Dendritic cell treated with granulocyte-macrophage colony-stimulating factor and Interleukin-4, amounts not matched to agents 40 ng/mL and 50 ng/mL, for 4 days (primary cell): Measurements from ENCODE around the gene SUMF2.
"Not testable (repeated sequence)": the region's sequence is repeated elsewhere in the genome, so short reads cannot be mapped to it uniquely, and the experiment has no call there.

Experiments used
- H3K27ac Mint-ChIP-seq: one replicate; pipeline ENCODE4 v1.8.0; 2022; ENCODE audit warnings: mild to moderate bottlenecking, mixed read lengths
- H3K27me3 Mint-ChIP-seq: one replicate; pipeline ENCODE4 v1.8.0; 2022; ENCODE audit warnings: mild to moderate bottlenecking, mixed read lengths
- H3K36me3 Mint-ChIP-seq: one replicate; pipeline ENCODE4 v1.8.0; 2022; ENCODE audit warnings: low read depth, mixed read lengths
- H3K4me1 Mint-ChIP-seq: one replicate; pipeline ENCODE4 v1.8.0; 2022; ENCODE audit warnings: low read depth, mixed read lengths
- H3K4me3 Mint-ChIP-seq: one replicate; pipeline ENCODE4 v1.8.0; 2022; ENCODE audit warnings: mild to moderate bottlenecking, moderate library complexity, mixed read lengths
- H3K9me3 Mint-ChIP-seq: one replicate; pipeline ENCODE4 v1.8.0; 2022; ENCODE audit warnings: mixed read lengths
- intact Hi-C: fragments of 100-400 bp; cut with micrococcal nuclease; formaldehyde crosslinking; loops from one replicate; pipeline ENCODE4 v1.15.0; 2022

SUMF2 gene

DNA sequence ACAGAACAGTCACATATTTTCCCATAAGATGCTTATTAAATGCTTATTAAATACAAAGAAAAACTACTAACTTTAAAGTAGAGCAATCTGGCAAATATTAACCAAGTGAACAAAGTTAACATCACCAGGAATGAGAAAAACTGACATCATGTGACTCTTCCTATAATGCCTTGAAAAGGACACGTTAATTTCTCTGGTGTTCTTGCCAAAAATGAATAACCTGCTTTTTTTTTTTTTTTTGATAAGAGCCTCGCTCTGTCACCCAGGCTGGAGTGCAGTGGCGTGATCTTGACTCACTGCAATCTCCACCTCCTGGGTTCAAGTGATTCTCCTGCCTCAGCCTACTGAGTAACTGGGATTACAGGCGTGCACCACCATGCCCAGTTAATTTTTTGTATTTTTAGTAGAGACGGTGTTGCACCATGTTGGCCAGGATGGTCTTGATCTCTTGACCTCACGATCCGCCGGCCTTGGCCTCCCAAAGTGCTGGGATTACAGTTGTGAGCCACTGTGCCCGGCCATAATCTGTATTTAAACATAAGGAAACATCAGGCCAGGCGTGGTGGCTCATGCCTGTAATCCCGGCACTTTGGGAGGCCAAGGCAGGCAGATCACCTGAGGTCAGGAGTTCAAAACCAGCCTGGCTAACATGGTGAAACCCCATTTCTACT, 16.5 kb upstream of the SUMF2 start:
- H3K4me1 Mint-ChIP-seq, intact Hi-C loops, H3K4me3 Mint-ChIP-seq, H3K9me3 Mint-ChIP-seq, H3K27me3 Mint-ChIP-seq, H3K27ac Mint-ChIP-seq: not testable (repeated sequence)
- H3K36me3 Mint-ChIP-seq = peaks cover 18% of the 10 kb centered on the region

GRCh38 chr7:56048245-56048644, 15.8 kb upstream of the SUMF2 start:
- Mint-ChIP-seq H3K27me3 (no peaks in the 10 kb centered on the region), H3K9me3 (no peaks in the 10 kb centered on the region), H3K36me3 (peaks cover 20% of the 10 kb centered on the region), H3K4me3 (no peak overlapping the region), H3K27ac (no peak overlapping the region), H3K4me1 (no peaks in the 10 kb centered on the region)
- intact Hi-C loops = no loop called here

GRCh38 chr7:56048763-56049162, 15.3 kb upstream of the SUMF2 start:
- H3K27ac Mint-ChIP-seq, intact Hi-C loops, H3K4me3 Mint-ChIP-seq: not testable (repeated sequence)

GRCh38 chr7:56051053-56051338, 13.1 kb upstream of the SUMF2 start:
- intact Hi-C loops = loop anchor here (1.0 to 2.0 kb wide), 2 partner anchors 13 to 100 kb away; partner anchors contain the start of genes MRPS17 and SUMF2
- no peaks in the 10 kb centered on the region for H3K27me3 Mint-ChIP-seq
- peak overlapping the region; percentile 97 for H3K4me3 Mint-ChIP-seq
- H3K9me3 Mint-ChIP-seq = no peaks in the 10 kb centered on the region
- peaks cover 47% of the 10 kb centered on the region for H3K36me3 Mint-ChIP-seq
- H3K4me1 Mint-ChIP-seq = peaks cover 6% of the 10 kb centered on the region
- peak overlapping the region; percentile 94 for H3K27ac Mint-ChIP-seq

More at GRCh38 chr7:56048763-56049162, 15.3 kb upstream of the SUMF2 start:
- H3K27me3 Mint-ChIP-seq, H3K4me1 Mint-ChIP-seq, H3K9me3 Mint-ChIP-seq: not testable (repeated sequence)
- peaks cover 25% of the 10 kb centered on the region for H3K36me3 Mint-ChIP-seq

DNA sequence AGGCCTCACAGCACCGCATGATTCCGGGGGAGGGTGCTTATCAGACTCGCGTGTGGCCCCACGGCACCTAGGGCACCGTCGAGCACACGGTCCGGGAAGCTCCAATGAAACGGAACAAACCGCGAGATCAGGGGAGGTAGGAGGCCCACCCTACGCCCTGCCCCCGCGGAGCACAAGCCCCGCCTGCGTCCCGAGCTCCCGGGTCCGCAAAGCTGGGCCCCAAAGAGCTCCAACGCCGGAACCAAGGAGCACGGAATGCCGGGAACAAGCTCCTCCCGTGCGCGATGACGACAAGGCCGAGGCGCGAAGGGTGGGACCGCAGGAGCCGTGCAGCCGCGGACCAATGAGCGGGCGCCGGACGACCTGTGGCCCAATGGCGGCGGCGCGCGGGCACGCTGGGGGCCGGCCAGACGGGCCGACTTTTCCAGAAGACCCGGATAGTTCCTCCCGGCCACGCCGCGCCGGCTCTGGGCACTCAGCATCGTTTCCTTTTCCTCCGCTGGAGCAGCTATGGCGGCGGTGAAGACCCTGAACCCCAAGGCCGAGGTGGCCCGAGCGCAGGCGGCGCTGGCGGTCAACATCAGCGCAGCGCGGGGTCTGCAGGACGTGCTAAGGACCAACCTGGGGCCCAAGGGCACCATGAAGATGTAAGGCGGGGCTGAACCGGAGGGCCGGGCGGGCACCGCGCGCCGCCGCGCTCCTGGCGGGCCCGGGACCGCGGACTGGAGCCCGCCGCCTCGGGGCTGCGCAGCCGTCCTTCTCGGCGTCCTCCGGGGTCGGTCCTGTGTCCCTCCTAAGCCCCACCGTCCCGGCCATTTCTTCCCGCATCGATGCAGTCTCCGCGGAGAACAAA, 12.5 kb upstream of the SUMF2 start, which contains the start of the genes CCT6A and PSPH:
TSS of gene CCT6A (plus strand) at position 427 of the 853 bp plus-strand sequence. CDS start at position 511, 84 bp downstream.
TSS of gene PSPH (minus strand) at position 106 of the 853 bp plus-strand sequence. CDS start 30,232 bp downstream, outside the sequence.
- H3K4me1 Mint-ChIP-seq = peaks cover 6% of the 10 kb centered on the region
- intact Hi-C loops = loop anchor here (1.0 to 2.0 kb wide), 2 partner anchors 13 to 101 kb away; partner anchors contain the start of genes MRPS17 and SUMF2
- peaks cover 53% of the 10 kb centered on the region for H3K36me3 Mint-ChIP-seq
- H3K4me3 Mint-ChIP-seq = peak within 1 kb of the TSS; percentile 97
- H3K9me3 Mint-ChIP-seq = no peaks in the 10 kb centered on the region
- peak within 1 kb of the TSS; percentile 94 for H3K27ac Mint-ChIP-seq
- no peaks in the 10 kb centered on the region for H3K27me3 Mint-ChIP-seq

GRCh38 chr7:56053379-56053778, 10.7 kb upstream of the SUMF2 start:
- intact Hi-C loops = no loop called here
- no peak overlapping the region for H3K27ac Mint-ChIP-seq
- peaks cover 6% of the 10 kb centered on the region for H3K4me1 Mint-ChIP-seq
- no peaks in the 10 kb centered on the region for H3K27me3 Mint-ChIP-seq
- peaks cover 71% of the 10 kb centered on the region for H3K36me3 Mint-ChIP-seq
- H3K9me3 Mint-ChIP-seq = no peaks in the 10 kb centered on the region
- H3K4me3 Mint-ChIP-seq = no peak overlapping the region

DNA sequence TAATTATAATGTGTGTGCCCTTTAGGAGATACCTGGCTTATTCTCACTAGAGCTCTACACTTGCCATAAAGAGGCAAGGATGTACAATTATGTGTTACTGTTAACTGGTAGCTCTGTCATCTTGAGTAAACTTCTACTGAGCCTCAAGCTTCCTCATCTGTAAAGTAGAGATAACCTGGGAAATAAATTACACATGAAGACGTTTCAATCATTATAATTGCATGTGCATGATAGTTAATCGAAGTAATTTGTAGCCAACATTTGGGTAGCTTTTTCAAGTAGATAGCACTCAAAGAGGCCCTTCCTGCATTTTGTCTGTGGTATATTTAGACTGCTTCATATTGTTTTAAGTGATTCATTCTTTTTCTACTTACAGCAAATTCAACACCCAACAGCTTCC, 10.1 kb upstream of the SUMF2 start:
- Mint-ChIP-seq H3K27me3 (no peaks in the 10 kb centered on the region), H3K4me1 (peaks cover 6% of the 10 kb centered on the region), H3K9me3 (no peaks in the 10 kb centered on the region), H3K4me3 (no peak overlapping the region), H3K36me3 (peaks cover 77% of the 10 kb centered on the region), H3K27ac (no peak overlapping the region)
- intact Hi-C loops = no loop called here

DNA sequence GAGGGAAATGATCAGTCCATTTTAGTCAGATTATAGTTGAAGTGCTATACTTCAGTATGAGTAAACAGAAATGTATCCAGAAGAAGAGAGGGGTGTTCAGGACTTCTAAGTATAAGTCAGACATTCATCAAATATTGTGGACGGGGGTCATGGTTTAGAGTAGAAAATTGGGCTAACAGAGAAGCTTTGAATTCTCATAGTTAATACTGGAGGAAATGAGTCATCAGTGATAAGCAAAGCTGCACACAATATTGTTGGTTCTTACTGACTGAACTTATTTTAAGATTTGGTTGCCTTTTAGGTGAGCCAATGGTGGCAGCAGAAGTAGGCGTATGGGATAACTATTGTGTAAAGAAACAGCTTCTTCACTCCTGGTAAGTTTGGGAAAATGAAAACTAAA, 1.7 kb upstream of the SUMF2 start:
- no peak overlapping the region for H3K4me3 Mint-ChIP-seq

GRCh38 chr7:56063500-56063881, 595 bp upstream of the SUMF2 start:
- Mint-ChIP-seq H3K4me3 (peak overlapping the region; percentile 90), H3K9me3 (no peaks in the 10 kb centered on the region), H3K4me1 (peaks cover 23% of the 10 kb centered on the region), H3K27me3 (no peaks in the 10 kb centered on the region), H3K27ac (peak overlapping the region; percentile 93), H3K36me3 (peaks cover 73% of the 10 kb centered on the region)
- intact Hi-C loops = no loop called here

More for the DNA sequence above, 1.7 kb upstream of the SUMF2 start:
- Mint-ChIP-seq H3K9me3 (no peaks in the 10 kb centered on the region), H3K27me3 (no peaks in the 10 kb centered on the region), H3K4me1 (peaks cover 23% of the 10 kb centered on the region), H3K27ac (peak overlapping the region; percentile 54), H3K36me3 (peaks cover 78% of the 10 kb centered on the region)
- intact Hi-C loops = no loop called here

- H3K27me3 Mint-ChIP-seq, H3K9me3 Mint-ChIP-seq, intact Hi-C loops, H3K27ac Mint-ChIP-seq, H3K4me3 Mint-ChIP-seq: not testable (repeated sequence)
- Mint-ChIP-seq H3K36me3 (peaks cover 73% of the 10 kb centered on the region), H3K4me1 (peaks cover 23% of the 10 kb centered on the region)
Measured at GRCh38 chr7:56066376-56066775, 2.3 kb downstream of the SUMF2 start.

GRCh38 chr7:56074371-56074791, 10.3 kb downstream of the SUMF2 start:
- Mint-ChIP-seq H3K4me3 (no peak overlapping the region), H3K4me1 (peaks cover 6% of the 10 kb centered on the region), H3K36me3 (peaks cover 89% of the 10 kb centered on the region), H3K27ac (no peak overlapping the region), H3K27me3 (no peaks in the 10 kb centered on the region), H3K9me3 (no peaks in the 10 kb centered on the region)
- intact Hi-C loops = loop anchor here (1.0 to 2.0 kb wide), 2 partner anchors 70 to 434 kb away; no protein-coding TSS in a partner anchor

DNA sequence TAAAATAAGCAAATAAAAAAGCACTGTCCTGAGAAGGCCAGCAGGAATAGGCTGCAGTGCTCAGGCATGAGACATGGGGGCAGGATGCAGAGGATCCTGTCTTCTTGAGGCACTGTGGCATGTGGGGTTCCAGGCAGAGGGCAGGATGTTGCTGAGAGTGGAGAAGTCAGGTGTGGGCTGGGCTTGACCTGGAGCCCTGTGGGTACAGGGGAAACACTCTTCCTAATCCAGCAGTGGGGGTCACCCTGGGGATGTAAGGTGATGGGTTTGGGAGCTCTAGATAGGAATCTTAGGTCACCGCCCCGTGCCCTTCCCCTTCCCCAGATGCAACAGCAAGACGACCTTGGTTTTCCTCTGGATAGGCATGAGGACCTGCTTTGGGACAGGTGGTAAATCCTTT, 13.6 kb downstream of the SUMF2 start:
- H3K27me3 Mint-ChIP-seq = no peaks in the 10 kb centered on the region
- no peak overlapping the region for H3K27ac Mint-ChIP-seq
- no peak overlapping the region for H3K4me3 Mint-ChIP-seq
- peaks cover 6% of the 10 kb centered on the region for H3K4me1 Mint-ChIP-seq
- H3K36me3 Mint-ChIP-seq = peaks cover 95% of the 10 kb centered on the region
- intact Hi-C loops = no loop called here
- H3K9me3 Mint-ChIP-seq = no peaks in the 10 kb centered on the region

DNA sequence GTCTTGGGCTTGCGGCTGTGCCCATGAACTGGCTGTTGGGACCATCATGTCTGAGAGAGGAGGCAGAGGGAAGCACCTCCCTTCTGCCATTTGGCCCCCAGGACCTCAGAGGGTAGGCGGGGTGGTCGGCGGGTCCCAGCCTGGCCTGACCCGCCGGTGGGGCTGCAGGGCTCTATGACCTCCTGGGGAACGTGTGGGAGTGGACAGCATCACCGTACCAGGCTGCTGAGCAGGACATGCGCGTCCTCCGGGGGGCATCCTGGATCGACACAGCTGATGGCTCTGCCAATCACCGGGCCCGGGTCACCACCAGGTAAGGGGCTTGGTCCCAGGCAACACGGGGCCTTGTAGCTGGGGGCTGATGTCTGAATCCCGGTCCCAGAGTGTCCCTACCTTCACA, 14.1 kb downstream of the SUMF2 start:
- no peak overlapping the region for H3K27ac Mint-ChIP-seq
- H3K4me3 Mint-ChIP-seq = no peak overlapping the region
- intact Hi-C loops = no loop called here
- peaks cover 95% of the 10 kb centered on the region for H3K36me3 Mint-ChIP-seq
- no peaks in the 10 kb centered on the region for H3K27me3 Mint-ChIP-seq
- peaks cover 6% of the 10 kb centered on the region for H3K4me1 Mint-ChIP-seq
- H3K9me3 Mint-ChIP-seq = no peaks in the 10 kb centered on the region
